GM20000 (cell line): Measurements from ENCODE around the gene WDR91.

Experiments
- DNase-seq: peaks from one replicate; pipeline ENCODE4 v3.0.0; 2012; ENCODE audit warnings: low spot score
- CTCF ChIP-seq: IDR thresholded peaks from 2 replicates; pipeline ENCODE4 v1.5.1; 2012; ENCODE audit warnings: mild to moderate bottlenecking, control low read depth; ENCODE audit errors: extremely low read depth, missing control alignments

WDR91 gene

DNA sequence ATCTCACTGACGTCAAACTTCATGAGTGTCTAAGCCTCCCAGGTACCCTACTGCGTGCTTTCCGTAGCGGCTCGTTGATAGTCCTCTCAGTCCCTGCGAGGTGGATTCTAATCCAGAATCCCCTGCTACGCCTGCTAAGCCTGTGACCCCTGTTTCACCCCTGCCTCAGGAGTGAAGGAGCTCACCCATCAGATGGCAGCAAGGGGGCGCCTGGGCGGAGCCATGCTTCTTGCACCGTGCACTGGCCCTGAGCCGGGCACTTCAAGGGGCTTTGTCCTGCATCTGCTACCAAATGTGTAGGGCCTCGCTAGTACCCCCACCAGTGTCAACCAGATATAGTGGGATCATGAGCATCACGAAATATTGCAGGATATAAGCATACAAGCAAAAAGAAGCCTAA lies 21.4 kb upstream of the WDR91 start:
- TF ChIP-seq CTCF, result no peak
- no peak for DNase-seq

DNA sequence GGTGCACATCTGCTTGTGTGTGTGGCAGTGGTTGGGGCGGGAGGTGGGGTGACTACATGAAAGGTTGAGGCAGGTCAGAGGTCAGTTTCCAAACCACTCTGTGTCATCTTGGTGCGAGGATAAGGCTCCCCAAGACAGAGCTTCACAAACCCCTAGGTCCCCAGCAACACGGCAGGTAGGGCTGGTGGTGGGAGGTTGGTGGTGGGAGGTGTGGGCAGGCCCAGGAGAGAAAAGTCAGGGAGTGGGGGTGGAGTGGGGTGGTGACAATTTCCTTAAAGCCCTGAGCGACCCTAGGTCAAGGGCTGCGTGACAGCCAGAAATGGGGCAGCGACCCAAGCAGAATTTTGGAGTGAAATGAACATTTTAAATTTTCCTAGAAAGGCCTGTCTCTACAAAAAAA lies 20.8 kb upstream of the WDR91 start:
- no peak for DNase-seq
- no peak for TF ChIP-seq CTCF

GRCh38 chr7:135231686-135232085 lies 20.4 kb upstream of the WDR91 start:
- no peak for TF ChIP-seq CTCF
- DNase-seq, result no peak

DNA sequence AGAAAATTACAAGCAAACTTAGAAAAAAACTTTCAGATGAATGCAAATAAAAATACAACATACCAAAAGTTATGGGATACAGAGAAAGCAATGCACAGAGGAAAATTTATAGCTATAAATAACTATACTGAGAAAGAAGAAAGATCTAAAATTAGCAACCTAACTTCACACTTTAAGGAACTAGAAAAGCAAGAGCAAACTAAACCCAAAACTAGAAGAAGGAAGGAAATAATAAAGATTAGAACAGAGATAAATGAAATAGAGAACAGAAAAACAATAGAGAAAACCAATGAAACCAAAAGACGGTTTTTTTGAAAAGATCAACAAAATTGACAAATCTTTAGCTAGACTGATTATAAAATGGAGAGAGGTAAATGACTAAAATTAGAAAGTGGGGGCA lies 12.7 kb upstream of the WDR91 start:
- no peak for DNase-seq
- TF ChIP-seq CTCF, result no peak

GRCh38 chr7:135217645-135218509 lies 6.6 kb upstream of the WDR91 start:
- DNase-seq, result no peak
- TF ChIP-seq CTCF, result no peak

DNA sequence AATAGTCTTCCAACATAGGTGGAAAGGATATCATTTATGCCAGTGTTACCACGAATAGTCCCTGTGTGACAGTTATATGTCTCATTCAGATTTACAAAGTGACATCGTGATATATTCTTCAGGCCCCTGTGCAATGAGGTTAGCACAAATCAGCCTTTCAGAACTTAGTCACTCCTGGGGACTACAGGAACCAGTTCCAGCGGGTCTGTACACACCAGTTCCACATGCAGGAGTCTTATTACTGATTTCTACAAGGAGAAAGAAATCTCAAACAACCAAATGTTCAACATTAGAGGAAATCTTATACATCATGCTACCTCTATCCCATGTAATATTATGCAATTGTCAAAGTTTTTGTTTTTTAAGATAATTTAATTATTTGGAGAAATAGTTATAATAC lies 4.4 kb upstream of the WDR91 start:
- DNase-seq, result no peak
- TF ChIP-seq CTCF, result no peak

DNA sequence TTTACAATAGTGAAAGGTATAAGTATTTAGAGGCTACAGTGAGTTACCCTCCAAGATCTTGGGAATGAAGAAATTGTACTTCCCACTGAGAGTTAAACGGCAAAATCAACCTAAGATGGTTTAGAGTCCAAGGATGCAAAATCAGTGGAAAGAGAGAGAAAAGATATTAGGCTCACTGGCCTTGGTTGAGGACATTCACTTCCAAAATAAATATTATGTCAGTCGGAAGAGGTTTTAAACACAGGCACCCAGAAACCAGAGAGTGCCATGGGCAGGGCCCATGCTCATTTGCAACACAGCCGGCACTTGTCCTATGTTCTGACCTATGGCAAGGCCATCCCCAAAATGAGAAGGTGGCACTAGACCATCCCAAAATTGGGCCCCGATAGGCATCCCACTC lies 3.9 kb upstream of the WDR91 start:
- no peak for TF ChIP-seq CTCF
- no peak for DNase-seq
